Measurements from ENCODE around the gene MGAT3. TPM values are rescaled to one million over a fixed set of nuclear protein-coding genes. Genes with fewer than 3 reads are reported as not detected.

The MGAT3 gene
- total and polyA plus RNA-seq, 2 of the 8 experiments (the other 6 are each of a cell fraction or from before 2014, with no cell fraction given): 4.3 to 9.2 TPM

- H4K8ac ChIP-seq (ENCODE audit: extremely low read depth, insufficient read depth, low read length): peak overlapping the region; percentile 16; the same call in 1 of the 2 replicates
- peak overlapping the region; percentile 48 for H4K91ac ChIP-seq (replicated peaks; ENCODE audit: insufficient read length, low read length)
- H2BK12ac ChIP-seq (ENCODE audit: low read depth, low read length): peak overlapping the region; percentile 11; the same call in 1 of the 2 replicates
- H3K27me3 ChIP-seq (replicated peaks in 1 of 4; ENCODE audit: control insufficient read depth in 3 of 4, extremely low read depth in 1 of 4, insufficient read depth in 3 of 4, low read length in 3 of 4): no peaks in the 10 kb centered on the region; a peak in 3 of 7 replicates
- no peak overlapping the region; a peak in 1 of 8 replicates for H3K4me3 ChIP-seq (ENCODE audit: extremely low read depth in 1 of 4, insufficient read depth in 2 of 4, low read depth in 3 of 4, low read length in 4 of 4)
- H3K9me3 ChIP-seq (ENCODE audit: insufficient read depth in 2 of 2, low read depth in 1 of 2, low read length in 1 of 2): no peaks in the 10 kb centered on the region
- H2BK5ac ChIP-seq (ENCODE audit: low read depth, low read length): 0 out of 2 replicates have a peak overlapping the region, but pooled peaks have one; percentile 14
- no peak overlapping the region for H3K56ac ChIP-seq (replicated peaks; ENCODE audit: insufficient read length, low read depth, low read length)
- peaks cover 5% of the 10 kb centered on the region; the same call in 1 of the 2 replicates for H3K23me2 ChIP-seq (ENCODE audit: low read depth, low read length)
- H3K79me2 ChIP-seq (ENCODE audit: control insufficient read depth in 1 of 2, insufficient read depth in 2 of 2, low read length in 2 of 2): no peaks in the 10 kb centered on the region
- ChIA-PET CTCF (ENCODE audit: partially characterized antibody) (interaction anchor here (0.7 to 4.9 kb wide), 7 partner anchors 11 to 90 kb away, joined by 3 to 32 read pairs (median 4); no protein-coding TSS in a partner anchor), POLR2A (ENCODE audit: partially characterized antibody) (interaction anchor here (1.1 to 1.8 kb wide), 3 partner anchors 9 to 131 kb away, joined by 3 to 6 read pairs (median 3); partner anchors contain the start of gene RPL3)
- H2BK120ac ChIP-seq (replicated peaks; ENCODE audit: low read depth, low read length): no peak overlapping the region
- H3K23ac ChIP-seq (ENCODE audit: insufficient read length): no peak overlapping the region
- H3K79me1 ChIP-seq (ENCODE audit: low read depth, low read length): no peaks in the 10 kb centered on the region; the same call in 1 of the 2 replicates
- 90% methylated on average over 19 of the region's 19 CpGs; no CpG with 5 or more reads in 1 of the 2 experiments for WGBS, 2 experiments (ENCODE audit: extremely low coverage in 1 of 2, insufficient coverage in 1 of 2, insufficient read length in 1 of 2, insufficient replicate concordance in 2 of 2, low coverage in 1 of 2, low lambda C conversion rate in 2 of 2, missing lambda C conversion rate in 1 of 2)
- peak overlapping the region; percentile 79; the same call in 1 of the 2 replicates for H2AK5ac ChIP-seq (ENCODE audit: low read depth, low read length)
- H3K4me2 ChIP-seq (ENCODE audit: insufficient read depth in 1 of 2, low read depth in 2 of 2, low read length in 2 of 2): no peak overlapping the region
- H4K5ac ChIP-seq (ENCODE audit: insufficient read length, low read depth, low read length): no peak overlapping the region
- no peak for DNase-seq (ENCODE audit: low read depth in 1 of 2, low spot score in 2 of 2)
- H3K9ac ChIP-seq (replicated peaks in 1 of 4; ENCODE audit: extremely low read depth in 1 of 4, low read depth in 3 of 4, low read length in 3 of 4): no peak overlapping the region
- no peak overlapping the region for H3K18ac ChIP-seq (ENCODE audit: extremely low read depth, low read length)
- no peaks in the 10 kb centered on the region for H3K36me3 ChIP-seq (ENCODE audit: control insufficient read depth in 2 of 4, insufficient read depth in 4 of 4, low read length in 3 of 4)
- H3K27ac ChIP-seq (ENCODE audit: low read depth, low read length): no peak overlapping the region
- H3K14ac ChIP-seq (ENCODE audit: insufficient read length): no peak overlapping the region
- H3K4me1 ChIP-seq (replicated peaks in 1 of 4; ENCODE audit: control insufficient read depth in 3 of 4, insufficient read depth in 4 of 4, low read length in 3 of 4): peaks cover 0 to 13% (median 7%) of the 10 kb centered on the region in 4 experiments; a peak in 6 of 7 replicates
- H3K4ac ChIP-seq (replicated peaks; ENCODE audit: insufficient read length, low read depth, low read length): no peak overlapping the region
- H2BK15ac ChIP-seq (ENCODE audit: low read length): no peak overlapping the region; the same call in 1 of the 2 replicates
- H2AFZ ChIP-seq (ENCODE audit: low read length): no peak overlapping the region
- peak overlapping the region; percentile 92; the same call in 1 of the 2 replicates for H2BK20ac ChIP-seq (ENCODE audit: low read length)
- H4K20me1 ChIP-seq (replicated peaks in 1 of 2; ENCODE audit: control insufficient read depth in 1 of 2, insufficient read depth in 2 of 2, low read length in 2 of 2): no peaks in the 10 kb centered on the region
- FAIRE-seq: no peak
- TF ChIP-seq GABPA (IDR thresholded peaks at IDR 0.05; ENCODE audit: borderline replicate concordance, insufficient read depth, low read length) (no peak), EGR1 (IDR thresholded peaks at IDR 0.05; ENCODE audit: borderline replicate concordance, low read depth, low read length) (no peak), TAF1 (IDR thresholded peaks at IDR 0.05; ENCODE audit: low read depth, low read length) (no peak), SIN3A (conservative IDR thresholded peaks at IDR 0.05 in 1 of 2, IDR thresholded peaks at IDR 0.05 in 1 of 2; ENCODE audit: low read depth in 1 of 2, low read length in 2 of 2) (no peak), CEBPB (IDR thresholded peaks at IDR 0.05; ENCODE audit: low read depth, low read length) (no peak)
These were observed 8.4 kb upstream of the MGAT3 start for GRCh38 chr22:39448205-39449054.

All from H1 (cell line).